BJ (cell line): ENCODE data around the gene ACOT8. TPM values are rescaled to one million over a fixed set of nuclear protein-coding genes. Genes with fewer than 3 reads are reported as not detected.

Experiments
- CTCF ChIA-PET: fragments of 350-600 bp; formaldehyde crosslinking; extraction: SDS; loops from one replicate; lab custom pipeline; 2021; ENCODE audit warnings: antibody characterized with exemption, inconsistent platforms; lab: Yijun Ruan, JAX
- POLR2A ChIA-PET: fragments of 300-600 bp; sonication (Branson Sonifier 250); formaldehyde crosslinking; extraction: SDS; loops from one replicate; lab custom pipeline; 2021; ENCODE audit warnings: antibody characterized with exemption; lab: Charles Lee
- DNase-seq: peaks from one replicate; pipeline ENCODE4 v3.0.0-alpha.2; 2011; ENCODE audit warnings: low read depth
- H3K27me3 ChIP-seq: 2 replicates; pipeline ENCODE4 v1.6.0; 2011; ENCODE audit warnings: low read length; ENCODE audit not compliant: control insufficient read depth, insufficient read depth
- H3K36me3 ChIP-seq: 2 replicates; pipeline ENCODE4 v1.5.1; 2011; ENCODE audit warnings: low read length; ENCODE audit not compliant: control insufficient read depth, insufficient read depth
- H3K4me3 ChIP-seq: 2 replicates; pipeline ENCODE4 v1.5.1; 2011; ENCODE audit warnings: low read depth, mild to moderate bottlenecking, control low read depth, low read length
- polyA plus RNA-seq: library from polyadenylated mRNA; depleted of rRNA; stranded (reverse); fragments of >200 nt; gene quantifications from 2 replicates; pipeline ENCODE4 v1.2.3, GENCODE V29; 2011
- TF ChIP-seq, protein P1 (sequence below): IDR thresholded peaks from 2 replicates; pipeline ENCODE4 v1.5.1; 2011; ENCODE audit warnings: low read depth, mild to moderate bottlenecking, control low read depth, inconsistent platforms, low read length, moderate library complexity; ENCODE audit not compliant: insufficient read depth

The ACOT8 gene
- polyA plus RNA-seq, 1 experiment: 49.9 TPM

- DNase-seq: no peak
- TF ChIP-seq, protein P1, sequence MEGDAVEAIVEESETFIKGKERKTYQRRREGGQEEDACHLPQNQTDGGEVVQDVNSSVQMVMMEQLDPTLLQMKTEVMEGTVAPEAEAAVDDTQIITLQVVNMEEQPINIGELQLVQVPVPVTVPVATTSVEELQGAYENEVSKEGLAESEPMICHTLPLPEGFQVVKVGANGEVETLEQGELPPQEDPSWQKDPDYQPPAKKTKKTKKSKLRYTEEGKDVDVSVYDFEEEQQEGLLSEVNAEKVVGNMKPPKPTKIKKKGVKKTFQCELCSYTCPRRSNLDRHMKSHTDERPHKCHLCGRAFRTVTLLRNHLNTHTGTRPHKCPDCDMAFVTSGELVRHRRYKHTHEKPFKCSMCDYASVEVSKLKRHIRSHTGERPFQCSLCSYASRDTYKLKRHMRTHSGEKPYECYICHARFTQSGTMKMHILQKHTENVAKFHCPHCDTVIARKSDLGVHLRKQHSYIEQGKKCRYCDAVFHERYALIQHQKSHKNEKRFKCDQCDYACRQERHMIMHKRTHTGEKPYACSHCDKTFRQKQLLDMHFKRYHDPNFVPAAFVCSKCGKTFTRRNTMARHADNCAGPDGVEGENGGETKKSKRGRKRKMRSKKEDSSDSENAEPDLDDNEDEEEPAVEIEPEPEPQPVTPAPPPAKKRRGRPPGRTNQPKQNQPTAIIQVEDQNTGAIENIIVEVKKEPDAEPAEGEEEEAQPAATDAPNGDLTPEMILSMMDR: no peak
- Histone ChIP-seq H3K4me3 (no peak overlapping the region), H3K27me3 (no peaks in the 10 kb centered on the region), H3K36me3 (no peaks in the 10 kb centered on the region)
- POLR2A ChIA-PET: interaction anchor here (0.6 to 1.4 kb wide), 2 partner anchors 9 to 11 kb away, joined by 4 to 8 read pairs; no protein-coding TSS in a partner anchor
- CTCF ChIA-PET: interaction anchor here (0.8 to 3.6 kb wide), 6 partner anchors 9 to 73 kb away, joined by 3 to 11 read pairs (median 4); partner anchors contain the start of genes SNX21 and SPATA25
Measured at GRCh38 chr20:45816951-45817350, 40.2 kb downstream of the ACOT8 start.

DNA sequence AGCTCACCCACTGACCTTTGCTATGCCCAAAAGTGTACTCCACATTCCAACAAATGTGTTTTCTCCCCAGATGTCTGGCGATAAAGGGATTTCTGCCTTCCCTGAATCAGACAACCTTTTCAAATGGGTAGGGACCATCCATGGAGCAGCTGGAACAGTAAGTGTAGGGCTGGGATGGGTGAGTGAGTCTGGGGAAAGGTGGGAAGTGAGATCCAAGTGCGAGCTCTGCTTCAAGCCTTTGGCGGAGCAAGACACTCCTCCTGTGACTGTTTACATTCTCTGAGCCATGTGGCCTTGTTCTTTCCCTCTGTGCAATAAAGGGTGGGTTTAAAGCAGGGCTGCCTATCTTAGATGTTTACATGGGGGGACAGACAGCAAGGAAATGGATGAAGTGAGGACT is 42.9 kb downstream of the ACOT8 start:
- Histone ChIP-seq H3K27me3 (no peaks in the 10 kb centered on the region), H3K4me3 (no peak overlapping the region), H3K36me3 (peaks cover 7% of the 10 kb centered on the region)
- no peak for DNase-seq
- TF ChIP-seq, protein P1: no peak
- ChIA-PET POLR2A (interaction anchor here (0.7 kb wide), 1 partner anchor 20 kb away, joined by 3 read pairs; no protein-coding TSS in a partner anchor), CTCF (interaction anchor here (1.3 to 2.0 kb wide), 2 partner anchors 9 to 156 kb away, joined by 3 to 11 read pairs; no protein-coding TSS in a partner anchor)

- Histone ChIP-seq H3K36me3 (peaks cover 12% of the 10 kb centered on the region), H3K4me3 (peak overlapping the region; percentile 60), H3K27me3 (no peaks in the 10 kb centered on the region)
- TF ChIP-seq, protein P1: no peak
- no peak for DNase-seq
- POLR2A ChIA-PET: no interaction called here
- CTCF ChIA-PET: interaction anchor here (1.0 to 2.0 kb wide), 5 partner anchors 10 to 174 kb away, joined by 3 to 11 read pairs (median 3); no protein-coding TSS in a partner anchor
Measured at GRCh38 chr20:45813489-45813888, 43.7 kb downstream of the ACOT8 start.

DNA sequence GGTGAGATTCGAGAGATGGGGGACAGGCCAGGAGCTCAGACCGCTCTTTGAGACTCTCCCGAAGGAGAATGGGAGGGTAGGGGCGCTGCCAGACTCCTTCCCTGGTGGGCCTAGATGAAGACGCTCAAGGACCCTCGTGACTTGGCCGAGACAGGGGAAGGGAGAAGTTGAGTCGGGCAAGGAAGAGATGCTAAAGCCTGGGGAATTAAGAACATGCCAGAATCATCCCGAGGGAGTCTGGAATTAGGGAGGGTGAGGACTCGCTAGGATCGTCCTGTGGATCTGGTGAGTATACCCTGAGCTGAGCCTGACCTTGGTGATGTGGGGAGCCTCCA is 44.2 kb downstream of the ACOT8 start:
- H3K4me3 ChIP-seq: peak overlapping the region; percentile 60
- DNase-seq: no peak
- H3K27me3 ChIP-seq: no peaks in the 10 kb centered on the region
- POLR2A ChIA-PET: interaction anchor here (0.6 kb wide), 1 partner anchor 1502 kb away, joined by 3 read pairs; the partner anchor contains the start of gene FITM2
- TF ChIP-seq, protein P1: no peak
- peaks cover 12% of the 10 kb centered on the region for H3K36me3 ChIP-seq
- CTCF ChIA-PET: interaction anchor here (0.8 to 2.0 kb wide), 6 partner anchors 10 to 450 kb away, joined by 3 to 11 read pairs (median 3); partner anchors contain the start of gene SYS1

- CTCF ChIA-PET: interaction anchor here (0.8 to 2.0 kb wide), 6 partner anchors 11 to 450 kb away, joined by 3 to 11 read pairs (median 3); partner anchors contain the start of gene SYS1
- POLR2A ChIA-PET: interaction anchor here (0.6 kb wide), 1 partner anchor 1502 kb away, joined by 3 read pairs; the partner anchor contains the start of gene FITM2
- TF ChIP-seq, protein P1: no peak
- H3K36me3 ChIP-seq: peaks cover 13% of the 10 kb centered on the region
- no peaks in the 10 kb centered on the region for H3K27me3 ChIP-seq
- peak within 1 kb of the TSS; percentile 60 for H3K4me3 ChIP-seq
- peak; percentile 99 for DNase-seq
Measured at GRCh38 chr20:45812157-45813005, 44.8 kb downstream of the ACOT8 start, which contains the start of gene UBE2C. Gene UBE2C, plus strand, starts transcription at chr20:45812644. Its CDS starts 52 bp downstream, at chr20:45812696.
